Transverse colon (tissue), 4 donors: ENCODE data around the gene TRMT10B. TPM values are rescaled to one million over a fixed set of nuclear protein-coding genes. Genes with fewer than 3 reads are reported as not detected.

Source experiments
- DNase-seq: peaks from one replicate; pipeline ENCODE4 v3.0.0-alpha.2; 2019
- H3K27ac ChIP-seq, 4 donors: fragments of 200-600 bp; sonication (generic); 2 replicates each; pipeline ENCODE4 v1.5.1; 2016 to 2018; ENCODE audit warnings: inconsistent platforms in 4 of 4
- H3K27me3 ChIP-seq: fragments of 200-600 bp; sonication (generic); 2 replicates; pipeline ENCODE4 v1.5.1; 2017; ENCODE audit warnings: inconsistent platforms
- H3K36me3 ChIP-seq, 4 donors: fragments of 200-600 bp; sonication (generic); 2 replicates each; pipeline ENCODE4 v1.5.1; 2017 to 2019; ENCODE audit warnings: inconsistent platforms in 4 of 4
- H3K4me1 ChIP-seq, 4 donors: fragments of 200-600 bp; sonication (generic); 2 replicates each; pipeline ENCODE4 v1.5.1; 2017 to 2020; ENCODE audit warnings: inconsistent platforms in 4 of 4
- H3K4me3 ChIP-seq, 4 donors: fragments of 200-600 bp; sonication (generic); 1 replicate in 1 of 4; 2 replicates in 3 of 4; pipeline versions ENCODE4 v1.5.1 to v1.6.1; 2017 to 2019; ENCODE audit warnings: inconsistent platforms in 4 of 4
- H3K9me3 ChIP-seq, 2 donors: fragments of 200-600 bp; sonication (generic); 2 replicates each; pipeline ENCODE4 v1.5.1; 2017 to 2019; ENCODE audit warnings: inconsistent platforms in 2 of 2
- EP300 ChIP-seq: sonication (generic); formaldehyde crosslinking; IDR thresholded peaks from one replicate; pipeline ENCODE4 v1.6.1; 2017; ENCODE audit warnings: antibody characterized with exemption, low read depth
- POLR2A ChIP-seq: fragments of 450-650 bp; IDR thresholded peaks from one replicate; pipeline ENCODE4 v1.6.1; 2016; ENCODE audit warnings: antibody characterized with exemption, mild to moderate bottlenecking, moderate library complexity
- POLR2AphosphoS5 ChIP-seq, 3 donors: sonication (generic); formaldehyde crosslinking; IDR thresholded peaks; one replicate each; pipeline ENCODE4 v1.6.1; 2016; ENCODE audit warnings: antibody characterized with exemption in 3 of 3
- WGBS, 2 donors: methylation state at CpG; one replicate each; pipeline ENCODE4 v1.1.5; 2018; ENCODE audit warnings: low coverage in 1 of 2; 5-methylcytosine and 5-hydroxymethylcytosine counted together
- in situ Hi-C, 4 donors: fragments of 200-750 bp; cut with MboI; loops; one replicate each; pipeline versions ENCODE4 v1.15.0 to v1.15.1; 2017; ENCODE audit warnings: low sequenced_read_pairs in 3 of 4, low pct_ligation_motif_present in 1 of 4, low pct_unique_long_range_greater_than_20kb in 1 of 4
- intact Hi-C: fragments of 100-400 bp; cut with DNase I; formaldehyde crosslinking; loops from one replicate; pipeline ENCODE4 v1.15.1; 2023; ENCODE audit warnings: low total_unique reads
- total RNA-seq, 4 donors: library from RNA; depleted of rRNA; stranded (reverse); fragments of >200 nt; gene quantifications; one replicate each; pipeline ENCODE4 v1.1.0, GENCODE V29; 2016
- TF ChIP-seq, protein P1 (sequence below), 5 experiments: fragments of 200-600 bp in 3 of 5; fragments of 450-650 bp in 2 of 5; sonication (generic) in 3 of 5; IDR thresholded peaks; 1 replicate in 2 of 5; 2 replicates in 3 of 5; pipeline ENCODE4 v1.5.1; 2016 to 2017; ENCODE audit warnings: antibody characterized with exemption in 5 of 5, inconsistent platforms in 3 of 5, mild to moderate bottlenecking in 2 of 5, moderate library complexity in 1 of 5

TRMT10B gene
- total RNA-seq, 4 donors from 2014 or later, result 1.4 to 7.5 (median 4.0) TPM

- H3K36me3 ChIP-seq, result no peaks in the 10 kb centered on the region
- in situ Hi-C loops (no loop called here), intact Hi-C loops (no loop called here)
- no peaks in the 10 kb centered on the region for H3K9me3 ChIP-seq
- 88% methylated on average over 5 of the region's 5 CpGs; no CpG with 5 or more reads in 1 of the 2 donors for WGBS, 2 donors
- H3K4me3 ChIP-seq, result no peak overlapping the region
- H3K4me1 ChIP-seq, result no peaks in the 10 kb centered on the region
- no peaks in the 10 kb centered on the region for H3K27me3 ChIP-seq
- TF ChIP-seq, protein P1, sequence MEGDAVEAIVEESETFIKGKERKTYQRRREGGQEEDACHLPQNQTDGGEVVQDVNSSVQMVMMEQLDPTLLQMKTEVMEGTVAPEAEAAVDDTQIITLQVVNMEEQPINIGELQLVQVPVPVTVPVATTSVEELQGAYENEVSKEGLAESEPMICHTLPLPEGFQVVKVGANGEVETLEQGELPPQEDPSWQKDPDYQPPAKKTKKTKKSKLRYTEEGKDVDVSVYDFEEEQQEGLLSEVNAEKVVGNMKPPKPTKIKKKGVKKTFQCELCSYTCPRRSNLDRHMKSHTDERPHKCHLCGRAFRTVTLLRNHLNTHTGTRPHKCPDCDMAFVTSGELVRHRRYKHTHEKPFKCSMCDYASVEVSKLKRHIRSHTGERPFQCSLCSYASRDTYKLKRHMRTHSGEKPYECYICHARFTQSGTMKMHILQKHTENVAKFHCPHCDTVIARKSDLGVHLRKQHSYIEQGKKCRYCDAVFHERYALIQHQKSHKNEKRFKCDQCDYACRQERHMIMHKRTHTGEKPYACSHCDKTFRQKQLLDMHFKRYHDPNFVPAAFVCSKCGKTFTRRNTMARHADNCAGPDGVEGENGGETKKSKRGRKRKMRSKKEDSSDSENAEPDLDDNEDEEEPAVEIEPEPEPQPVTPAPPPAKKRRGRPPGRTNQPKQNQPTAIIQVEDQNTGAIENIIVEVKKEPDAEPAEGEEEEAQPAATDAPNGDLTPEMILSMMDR (IDR thresholded peaks at IDR 0.05), result no peak
- TF ChIP-seq POLR2A, result no peak
- TF ChIP-seq EP300, result no peak
- TF ChIP-seq POLR2AphosphoS5 (IDR thresholded peaks at IDR 0.05), result no peak
- H3K27ac ChIP-seq, result no peak overlapping the region
- DNase-seq, result no peak
These were observed 26.6 kb upstream of the TRMT10B start for GRCh38 chr9:37727013-37727412.

- no peak for DNase-seq
- in situ Hi-C loops, result no loop called here
- Histone ChIP-seq H3K27me3 (no peaks in the 10 kb centered on the region), H3K36me3 (no peaks in the 10 kb centered on the region), H3K27ac (no peak overlapping the region), H3K4me3 (no peak overlapping the region), H3K9me3 (no peaks in the 10 kb centered on the region), H3K4me1 (no peaks in the 10 kb centered on the region)
- 60 to 92% methylated on average over 1 to 9 of the region's 9 CpGs for WGBS, 2 donors
- TF ChIP-seq, protein P1 (IDR thresholded peaks at IDR 0.05), result no peak
- TF ChIP-seq POLR2A, result no peak
- TF ChIP-seq EP300, result no peak
- TF ChIP-seq POLR2AphosphoS5 (IDR thresholded peaks at IDR 0.05), result no peak
- intact Hi-C loops, result no loop called here
These were observed 24.1 kb upstream of the TRMT10B start for GRCh38 chr9:37729499-37729898.

DNA sequence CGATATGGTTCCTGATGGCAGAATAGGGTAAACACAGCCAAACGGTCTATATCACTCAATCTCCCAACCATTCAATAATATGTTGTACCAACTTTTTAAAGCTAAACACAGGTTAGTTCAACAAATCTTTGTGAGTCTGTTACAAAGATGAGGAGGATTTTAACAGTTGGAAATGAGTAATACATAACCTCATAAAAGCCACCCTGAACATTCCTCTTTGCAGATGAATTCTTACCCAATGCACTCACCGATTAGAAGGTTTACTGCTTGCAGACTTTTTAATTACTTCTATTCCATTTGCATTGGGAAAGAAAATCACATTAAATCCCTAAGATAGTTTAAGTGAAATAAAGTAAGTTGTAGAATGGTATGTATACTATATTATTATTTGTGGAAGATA lies 23.3 kb upstream of the TRMT10B start:
- H3K4me3 ChIP-seq, result no peak overlapping the region
- no peaks in the 10 kb centered on the region for H3K36me3 ChIP-seq
- no peaks in the 10 kb centered on the region for H3K4me1 ChIP-seq
- no peak for DNase-seq
- WGBS, 2 donors, result 27 to 65% methylated on average over 1 to 3 of the region's 3 CpGs
- in situ Hi-C loops (no loop called here), intact Hi-C loops (loop anchor here (5.0 kb wide), 1 partner anchor 597 kb away; no protein-coding TSS in a partner anchor)
- no peak overlapping the region for H3K27ac ChIP-seq
- H3K9me3 ChIP-seq, result no peaks in the 10 kb centered on the region
- no peaks in the 10 kb centered on the region for H3K27me3 ChIP-seq
- TF ChIP-seq EP300 (no peak), POLR2AphosphoS5 (IDR thresholded peaks at IDR 0.05) (no peak), POLR2A (no peak)
- TF ChIP-seq, protein P1 (IDR thresholded peaks at IDR 0.05), result no peak

DNA sequence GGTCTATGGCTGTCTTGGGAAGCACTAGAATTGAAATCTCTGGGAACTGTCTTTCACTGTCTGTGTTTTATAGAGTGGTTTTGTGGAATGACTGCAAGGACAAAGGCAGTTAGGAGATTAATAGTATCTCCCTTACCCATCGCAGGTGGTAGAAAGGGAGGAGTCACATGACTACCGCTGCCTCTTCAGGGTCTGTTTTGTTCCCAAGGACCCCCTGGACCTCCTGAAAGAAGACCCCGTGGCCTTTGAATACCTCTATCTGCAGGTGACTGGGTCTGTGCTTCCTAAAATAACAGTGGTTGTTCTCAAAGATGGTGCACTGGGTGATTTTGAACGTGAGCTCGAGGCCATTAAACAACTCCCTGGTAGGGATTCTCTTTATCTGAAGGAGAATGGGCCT lies 22.8 kb upstream of the TRMT10B start:
- Histone ChIP-seq H3K27me3 (no peaks in the 10 kb centered on the region), H3K4me3 (no peak overlapping the region), H3K4me1 (no peaks in the 10 kb centered on the region), H3K36me3 (no peaks in the 10 kb centered on the region), H3K9me3 (no peaks in the 10 kb centered on the region), H3K27ac (no peak overlapping the region)
- intact Hi-C loops, result loop anchor here (5.0 kb wide), 1 partner anchor 596 kb away; no protein-coding TSS in a partner anchor
- in situ Hi-C loops, result no loop called here
- TF ChIP-seq POLR2A (no peak), POLR2AphosphoS5 (IDR thresholded peaks at IDR 0.05) (no peak), EP300 (no peak)
- TF ChIP-seq, protein P1 (IDR thresholded peaks at IDR 0.05), result no peak
- no peak for DNase-seq
- 58 to 63% methylated on average over 2 to 5 of the region's 5 CpGs for WGBS, 2 donors
